GM21528 (cell line): ENCODE results near the gene MUCL1.

Experiments used
- ATAC-seq: cut with Tn5 transposase; IDR thresholded peaks from one replicate; pipeline ENCODE4 v1.9.1; 2021; ENCODE audit warnings: mild to moderate bottlenecking, moderate library complexity; ENCODE audit not compliant: unreplicated experiment, low FRiP score

MUCL1 gene

GRCh38 chr12:54891717-54892478 is 37.6 kb downstream of the MUCL1 start:
- ATAC-seq, result no peak
